IPS DF 6.9 (cell line): ENCODE measurements around the gene ZBED2.

Experiments used
- DNase-seq: peaks from one replicate; pipeline ENCODE4 v3.0.0-alpha.2; 2013; ENCODE audit warnings: low read depth, low spot score
- H3K27ac ChIP-seq: one replicate; pipeline ENCODE4 v1.5.1; 2013; ENCODE audit warnings: low read length, control low read depth
- H3K27me3 ChIP-seq: 2 replicates; pipeline ENCODE4 v1.6.1; 2013; ENCODE audit warnings: mild to moderate bottlenecking, low read length; ENCODE audit not compliant: control insufficient read depth, insufficient read depth
- H3K36me3 ChIP-seq: 2 replicates; pipeline ENCODE4 v1.6.1; 2013; ENCODE audit warnings: low read length; ENCODE audit not compliant: control insufficient read depth, insufficient read depth
- H3K4me1 ChIP-seq: 2 replicates; pipeline ENCODE4 v1.6.1; 2013; ENCODE audit warnings: low read length; ENCODE audit not compliant: control insufficient read depth, insufficient read depth
- H3K4me3 ChIP-seq: 2 replicates; pipeline ENCODE4 v1.5.1; 2013; ENCODE audit warnings: mild to moderate bottlenecking, low read length
- H3K9me3 ChIP-seq: 2 replicates; pipeline ENCODE4 v1.6.1; 2013; ENCODE audit warnings: low read length, inconsistent platforms; ENCODE audit not compliant: control insufficient read depth, insufficient read depth
- WGBS: extraction: QIAGEN DNeasy Blood & Tissue Kit; methylation state at CpG from one replicate; pipeline ENCODE4 v1.1.7; 2013; ENCODE audit warnings: mixed read lengths, missing lambda C conversion rate; ENCODE audit not compliant: insufficient read length, insufficient coverage; 5-methylcytosine and 5-hydroxymethylcytosine counted together

Gene ZBED2

DNA sequence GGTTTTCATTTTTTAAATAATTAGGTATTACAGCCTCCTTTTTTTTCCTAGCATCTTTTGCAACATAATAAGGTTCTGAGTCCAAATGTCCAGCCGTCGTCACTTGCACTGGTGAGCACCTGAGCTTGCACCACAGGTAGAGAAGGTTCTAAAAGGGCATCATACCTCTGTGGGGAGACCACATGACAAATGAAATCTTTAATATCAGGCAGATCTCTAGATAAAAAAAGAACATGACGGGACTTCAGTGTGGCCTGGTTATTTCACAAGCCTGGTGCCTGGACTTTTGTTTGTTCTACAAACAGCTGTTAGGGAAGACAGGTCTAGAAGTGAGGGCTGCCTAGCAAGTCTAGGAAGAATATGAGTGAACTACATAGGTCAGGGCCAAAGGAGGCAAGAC is 3.6 kb downstream of the ZBED2 start:
- Histone ChIP-seq H3K27me3 (no peaks in the 10 kb centered on the region; the same call in 1 of the 2 replicates), H3K27ac (no peak overlapping the region), H3K4me3 (no peak overlapping the region), H3K9me3 (no peaks in the 10 kb centered on the region), H3K36me3 (no peaks in the 10 kb centered on the region), H3K4me1 (no peaks in the 10 kb centered on the region)
- WGBS = no CpG with 5 or more reads among the region's 3 CpGs
- no peak for DNase-seq

- Histone ChIP-seq H3K9me3 (no peaks in the 10 kb centered on the region), H3K36me3 (no peaks in the 10 kb centered on the region), H3K4me3 (no peak overlapping the region), H3K4me1 (no peaks in the 10 kb centered on the region), H3K27ac (no peak overlapping the region), H3K27me3 (no peaks in the 10 kb centered on the region)
- no CpG with 5 or more reads among the region's 1 CpG for WGBS
- no peak for DNase-seq
These were observed 5.0 kb downstream of the ZBED2 start for GRCh38 chr3:111590143-111590491.

DNA sequence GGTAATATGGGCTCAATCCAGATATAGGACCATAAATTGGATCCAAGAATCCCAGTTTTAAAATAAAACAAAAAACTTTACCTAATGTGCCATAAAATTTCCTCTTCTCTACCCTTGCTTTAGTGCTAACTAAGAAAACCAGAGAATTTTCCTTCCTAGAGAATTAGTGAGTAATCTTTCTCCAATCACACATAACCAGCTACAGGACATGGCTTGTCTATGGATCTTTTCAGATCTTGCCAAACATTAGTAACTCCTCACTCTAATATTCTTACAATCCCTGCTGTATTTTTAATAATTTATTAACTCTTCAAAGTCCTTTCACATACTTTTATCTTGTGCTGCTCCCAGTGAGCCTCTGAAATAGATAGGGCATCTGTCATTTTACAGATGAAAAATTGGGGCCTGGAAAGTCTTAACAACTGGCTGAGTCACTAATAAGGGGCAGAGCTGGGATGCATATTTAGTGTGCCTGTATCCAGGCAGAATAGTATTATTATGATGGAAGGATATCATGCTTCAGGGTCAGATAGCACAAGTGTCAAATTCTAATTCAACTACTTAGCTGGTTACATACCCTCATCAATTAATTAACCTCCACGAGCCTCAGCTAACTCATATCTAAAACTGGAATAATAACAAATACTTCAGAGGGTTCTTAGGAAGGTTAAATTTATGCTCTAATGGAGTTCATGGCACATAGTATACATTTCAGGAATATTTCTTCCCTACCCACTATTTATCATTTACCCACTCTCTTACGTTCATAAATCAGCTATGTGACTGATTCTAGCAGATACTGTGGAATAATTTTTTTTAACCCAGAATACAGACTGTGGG is 5.6 kb downstream of the ZBED2 start:
- no CpG with 5 or more reads among the region's 2 CpGs for WGBS
- no peak overlapping the region for H3K4me3 ChIP-seq
- no peaks in the 10 kb centered on the region for H3K27me3 ChIP-seq
- H3K27ac ChIP-seq = no peak overlapping the region
- H3K36me3 ChIP-seq = no peaks in the 10 kb centered on the region
- H3K4me1 ChIP-seq = no peaks in the 10 kb centered on the region
- H3K9me3 ChIP-seq = no peaks in the 10 kb centered on the region
- no peak for DNase-seq

GRCh38 chr3:111588527-111588926 is 6.6 kb downstream of the ZBED2 start:
- Histone ChIP-seq H3K4me1 (no peaks in the 10 kb centered on the region), H3K36me3 (no peaks in the 10 kb centered on the region), H3K9me3 (no peaks in the 10 kb centered on the region), H3K27me3 (no peaks in the 10 kb centered on the region), H3K4me3 (no peak overlapping the region), H3K27ac (no peak overlapping the region)
- DNase-seq = no peak

- no peak overlapping the region for H3K4me3 ChIP-seq
- no peak for DNase-seq
- H3K4me1 ChIP-seq = no peaks in the 10 kb centered on the region
- H3K36me3 ChIP-seq = no peaks in the 10 kb centered on the region
- H3K27ac ChIP-seq = no peak overlapping the region
- H3K9me3 ChIP-seq = no peaks in the 10 kb centered on the region
- WGBS = no CpG with 5 or more reads among the region's 1 CpG
- no peaks in the 10 kb centered on the region for H3K27me3 ChIP-seq
These were observed 9.9 kb downstream of the ZBED2 start for GRCh38 chr3:111585217-111585616.

GRCh38 chr3:111584744-111585143 is 10.4 kb downstream of the ZBED2 start:
- no peaks in the 10 kb centered on the region for H3K27me3 ChIP-seq
- DNase-seq = no peak
- H3K4me1 ChIP-seq = no peaks in the 10 kb centered on the region
- WGBS = no CpG with 5 or more reads among the region's 1 CpG
- no peak overlapping the region for H3K27ac ChIP-seq
- no peaks in the 10 kb centered on the region for H3K36me3 ChIP-seq
- H3K4me3 ChIP-seq = no peak overlapping the region
- no peaks in the 10 kb centered on the region for H3K9me3 ChIP-seq

GRCh38 chr3:111582120-111582474 is 13.0 kb downstream of the ZBED2 start:
- no CpG with 5 or more reads among the region's 1 CpG for WGBS
- H3K27ac ChIP-seq = no peak overlapping the region
- no peaks in the 10 kb centered on the region for H3K9me3 ChIP-seq
- no peaks in the 10 kb centered on the region for H3K4me1 ChIP-seq
- no peak for DNase-seq
- H3K36me3 ChIP-seq = no peaks in the 10 kb centered on the region
- H3K4me3 ChIP-seq = no peak overlapping the region
- H3K27me3 ChIP-seq = no peaks in the 10 kb centered on the region

- Histone ChIP-seq H3K4me3 (no peak overlapping the region), H3K27me3 (no peaks in the 10 kb centered on the region), H3K4me1 (no peaks in the 10 kb centered on the region), H3K9me3 (no peaks in the 10 kb centered on the region), H3K27ac (no peak overlapping the region), H3K36me3 (no peaks in the 10 kb centered on the region)
- WGBS = no CpG with 5 or more reads among the region's 2 CpGs
- no peak for DNase-seq
These were observed 13.6 kb downstream of the ZBED2 start for GRCh38 chr3:111581403-111582119.

- WGBS = no CpG with 5 or more reads among the region's 5 CpGs
- no peak overlapping the region for H3K27ac ChIP-seq
- H3K4me1 ChIP-seq = no peaks in the 10 kb centered on the region
These were observed 15.7 kb downstream of the ZBED2 start for GRCh38 chr3:111579495-111579894.

DNA sequence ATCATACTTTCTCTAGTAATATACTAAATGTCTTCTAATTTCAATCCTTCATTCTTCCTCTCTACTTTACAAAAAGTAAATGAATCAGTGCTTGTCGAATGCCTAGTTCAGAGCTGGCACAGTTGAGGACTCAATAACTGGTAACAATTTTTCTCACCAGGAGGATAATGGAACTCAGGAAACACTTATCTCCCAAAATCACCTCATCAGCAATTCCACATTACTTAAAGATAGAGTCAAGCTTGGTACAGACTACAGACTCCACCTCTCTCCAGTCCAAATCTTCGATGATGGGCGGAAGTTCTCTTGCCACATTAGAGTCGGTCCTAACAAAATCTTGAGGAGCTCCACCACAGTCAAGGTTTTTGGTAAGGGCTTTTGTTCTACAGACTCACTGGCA is 16.3 kb downstream of the ZBED2 start:
- Histone ChIP-seq H3K27ac (no peak overlapping the region), H3K4me1 (no peaks in the 10 kb centered on the region), H3K4me3 (no peak overlapping the region), H3K36me3 (no peaks in the 10 kb centered on the region), H3K9me3 (no peaks in the 10 kb centered on the region), H3K27me3 (no peaks in the 10 kb centered on the region)
- DNase-seq = no peak
- no CpG with 5 or more reads among the region's 4 CpGs for WGBS

More at GRCh38 chr3:111579495-111579894, 15.7 kb downstream of the ZBED2 start:
- no peak overlapping the region for H3K4me3 ChIP-seq
- no peaks in the 10 kb centered on the region for H3K36me3 ChIP-seq
- no peak for DNase-seq
- no peaks in the 10 kb centered on the region for H3K9me3 ChIP-seq
- no peaks in the 10 kb centered on the region for H3K27me3 ChIP-seq
